Endothelial cell (in vitro differentiated cells): ENCODE measurements around the gene RERG. TPM values are rescaled to one million over a fixed set of nuclear protein-coding genes. Genes with fewer than 3 reads are reported as not detected.
"Not testable (repeated sequence)": the region's sequence is repeated elsewhere in the genome, so short reads cannot be mapped to it uniquely, and the experiment has no call there.

ENCODE experiments used
- DNase-seq: peaks from one replicate; pipeline ENCODE4 v3.0.0; 2021; ENCODE audit warnings: low spot score
- H3K27ac Mint-ChIP-seq: one replicate; pipeline ENCODE4 v1.8.0; 2021; ENCODE audit warnings: mixed read lengths, inconsistent platforms; ENCODE audit not compliant: unreplicated experiment
- H3K27me3 Mint-ChIP-seq: one replicate; pipeline ENCODE4 v1.8.0; 2021; ENCODE audit warnings: mild to moderate bottlenecking, moderate library complexity, mixed read lengths, inconsistent platforms; ENCODE audit not compliant: unreplicated experiment
- H3K36me3 Mint-ChIP-seq: one replicate; pipeline ENCODE4 v1.8.0; 2021; ENCODE audit warnings: mild to moderate bottlenecking, low read depth, mixed read lengths, inconsistent platforms; ENCODE audit not compliant: unreplicated experiment
- H3K4me1 Mint-ChIP-seq: one replicate; pipeline ENCODE4 v1.8.0; 2021; ENCODE audit warnings: mild to moderate bottlenecking, mixed read lengths, inconsistent platforms; ENCODE audit not compliant: unreplicated experiment
- H3K4me3 Mint-ChIP-seq: one replicate; pipeline ENCODE4 v1.8.0; 2021; ENCODE audit warnings: mild to moderate bottlenecking, mixed read lengths, inconsistent platforms; ENCODE audit not compliant: unreplicated experiment
- H3K9me3 Mint-ChIP-seq: one replicate; pipeline ENCODE4 v1.8.0; 2021; ENCODE audit warnings: mixed read lengths, inconsistent platforms; ENCODE audit not compliant: unreplicated experiment
- CTCF ChIP-seq: fragments of 200-600 bp; sonication (generic); IDR thresholded peaks from one replicate; pipeline ENCODE4 v1.5.0; 2021; ENCODE audit warnings: antibody characterized with exemption; ENCODE audit not compliant: unreplicated experiment
- total RNA-seq: library from RNA; stranded (reverse); fragmentation: NEBNext Ultra II Directional; extraction: Animal tissue kit (Norgen Biotek cat#: 25700); gene quantifications from one replicate; pipeline ENCODE4 v1.2.1, GENCODE V29; 2021; ENCODE audit not compliant: unreplicated experiment

The RERG gene
- total RNA-seq, 1 donor from 2014 or later = 2.5 TPM

GRCh38 chr12:15114501-15114900 is 106.7 kb downstream of the RERG start:
- H3K27me3 Mint-ChIP-seq = no peaks in the 10 kb centered on the region
- no peak for TF ChIP-seq CTCF
- no peaks in the 10 kb centered on the region for H3K36me3 Mint-ChIP-seq
- H3K4me3 Mint-ChIP-seq = no peak overlapping the region
- no peak for DNase-seq
- no peaks in the 10 kb centered on the region for H3K9me3 Mint-ChIP-seq
- peaks cover 3% of the 10 kb centered on the region for H3K4me1 Mint-ChIP-seq
- no peak overlapping the region for H3K27ac Mint-ChIP-seq

- Mint-ChIP-seq H3K4me1 (no peaks in the 10 kb centered on the region), H3K9me3 (no peaks in the 10 kb centered on the region), H3K27ac (no peak overlapping the region), H3K36me3 (no peaks in the 10 kb centered on the region), H3K27me3 (no peaks in the 10 kb centered on the region), H3K4me3 (no peak overlapping the region)
- DNase-seq = no peak
- no peak for TF ChIP-seq CTCF
Observed at GRCh38 chr12:15092826-15093225, 128.4 kb downstream of the RERG start.

- H3K4me3 Mint-ChIP-seq = no peak overlapping the region
- no peaks in the 10 kb centered on the region for H3K9me3 Mint-ChIP-seq
- no peak for TF ChIP-seq CTCF
- no peaks in the 10 kb centered on the region for H3K4me1 Mint-ChIP-seq
- no peak overlapping the region for H3K27ac Mint-ChIP-seq
- no peak for DNase-seq
- H3K36me3 Mint-ChIP-seq = no peaks in the 10 kb centered on the region
- H3K27me3 Mint-ChIP-seq = no peaks in the 10 kb centered on the region
Observed at GRCh38 chr12:15090441-15090840, 130.8 kb downstream of the RERG start.

GRCh38 chr12:15088105-15088504 is 133.1 kb downstream of the RERG start:
- no peaks in the 10 kb centered on the region for H3K27me3 Mint-ChIP-seq
- TF ChIP-seq CTCF = no peak

GRCh38 chr12:15077751-15078150 is 143.5 kb downstream of the RERG start:
- not testable (repeated sequence) for H3K27me3 Mint-ChIP-seq, H3K36me3 Mint-ChIP-seq, H3K4me3 Mint-ChIP-seq, H3K27ac Mint-ChIP-seq, H3K4me1 Mint-ChIP-seq, H3K9me3 Mint-ChIP-seq, DNase-seq

More at GRCh38 chr12:15088105-15088504, 133.1 kb downstream of the RERG start:
- H3K4me1 Mint-ChIP-seq = no peaks in the 10 kb centered on the region
- no peak for DNase-seq
- no peaks in the 10 kb centered on the region for H3K9me3 Mint-ChIP-seq
- no peak overlapping the region for H3K27ac Mint-ChIP-seq
- no peaks in the 10 kb centered on the region for H3K36me3 Mint-ChIP-seq
- no peak overlapping the region for H3K4me3 Mint-ChIP-seq

GRCh38 chr12:15074351-15074750 is 146.9 kb downstream of the RERG start:
- H3K36me3 Mint-ChIP-seq = no peaks in the 10 kb centered on the region
- no peaks in the 10 kb centered on the region for H3K27me3 Mint-ChIP-seq
- H3K27ac Mint-ChIP-seq = no peak overlapping the region
- DNase-seq = no peak
- TF ChIP-seq CTCF = no peak
- H3K4me3 Mint-ChIP-seq = no peak overlapping the region
- no peaks in the 10 kb centered on the region for H3K9me3 Mint-ChIP-seq
- no peaks in the 10 kb centered on the region for H3K4me1 Mint-ChIP-seq
